Measurements from ENCODE around the gene GRIK4.

The GRIK4 gene

GRCh38 chr11:120527111-120527761 lies 15.7 kb downstream of the GRIK4 start:
- DNase-seq = peak; percentile 12

DNA sequence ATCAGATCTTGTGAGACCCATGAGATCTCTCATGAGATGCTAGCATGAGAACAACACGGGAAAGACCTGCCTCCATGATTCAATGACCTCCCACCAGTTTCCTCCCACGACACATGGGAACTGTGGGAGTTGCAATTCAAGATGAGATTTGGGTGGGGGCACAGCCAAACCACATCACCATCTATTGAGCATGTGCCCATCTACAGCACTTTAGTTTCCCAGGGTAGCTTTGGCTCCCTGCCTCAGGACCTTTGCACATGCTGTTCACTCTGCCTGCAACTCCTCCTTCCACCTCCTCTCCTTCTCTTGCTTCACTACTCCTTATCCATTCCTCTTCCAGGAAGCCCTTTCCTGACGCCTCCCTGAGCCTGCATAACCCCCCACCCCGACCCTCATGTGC lies 17.2 kb downstream of the GRIK4 start:
- no peak for DNase-seq

GRCh38 chr11:120529214-120529613 lies 17.7 kb downstream of the GRIK4 start:
- no peak for DNase-seq

GRCh38 chr11:120529911-120530310 lies 18.4 kb downstream of the GRIK4 start:
- no peak for DNase-seq

DNA sequence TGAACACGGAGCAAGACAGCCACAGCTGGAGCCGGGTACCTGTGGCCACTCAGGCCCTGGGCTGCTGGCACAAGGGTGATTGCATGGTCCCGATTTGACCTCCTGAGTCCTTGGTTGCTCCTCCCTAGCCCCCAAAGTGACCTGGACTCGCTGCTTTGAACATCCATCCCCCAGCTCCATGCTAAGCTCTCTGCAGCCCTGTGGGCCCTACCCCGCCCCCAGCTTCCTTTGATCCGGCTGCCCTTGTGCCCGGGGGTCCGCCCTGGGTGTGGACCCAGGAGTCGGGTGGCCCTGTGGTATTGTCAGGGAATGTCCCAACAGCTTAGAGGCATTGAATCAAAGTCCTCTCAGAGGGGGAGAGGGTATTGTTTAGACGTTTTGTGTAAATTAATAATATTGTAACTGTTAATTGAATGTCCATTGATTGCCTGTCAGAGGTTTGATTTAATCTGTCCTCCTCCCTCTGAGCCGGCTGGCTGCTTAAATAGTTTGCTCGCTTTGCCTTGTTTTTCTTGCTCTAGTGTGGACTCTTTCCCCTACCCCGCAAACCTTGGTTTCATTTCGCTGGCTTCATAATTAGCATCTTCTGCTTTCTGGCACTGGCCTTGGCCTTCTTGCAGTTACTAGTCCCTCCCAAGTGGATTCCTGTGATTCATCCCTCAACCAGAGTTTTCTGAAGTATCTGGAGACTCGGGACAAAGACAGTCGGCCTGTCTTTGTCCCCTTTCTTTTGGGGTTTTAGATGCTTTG lies 20.7 kb downstream of the GRIK4 start:
- no peak for DNase-seq

GRCh38 chr11:120532832-120533196 lies 21.3 kb downstream of the GRIK4 start:
- DNase-seq = no peak

DNA sequence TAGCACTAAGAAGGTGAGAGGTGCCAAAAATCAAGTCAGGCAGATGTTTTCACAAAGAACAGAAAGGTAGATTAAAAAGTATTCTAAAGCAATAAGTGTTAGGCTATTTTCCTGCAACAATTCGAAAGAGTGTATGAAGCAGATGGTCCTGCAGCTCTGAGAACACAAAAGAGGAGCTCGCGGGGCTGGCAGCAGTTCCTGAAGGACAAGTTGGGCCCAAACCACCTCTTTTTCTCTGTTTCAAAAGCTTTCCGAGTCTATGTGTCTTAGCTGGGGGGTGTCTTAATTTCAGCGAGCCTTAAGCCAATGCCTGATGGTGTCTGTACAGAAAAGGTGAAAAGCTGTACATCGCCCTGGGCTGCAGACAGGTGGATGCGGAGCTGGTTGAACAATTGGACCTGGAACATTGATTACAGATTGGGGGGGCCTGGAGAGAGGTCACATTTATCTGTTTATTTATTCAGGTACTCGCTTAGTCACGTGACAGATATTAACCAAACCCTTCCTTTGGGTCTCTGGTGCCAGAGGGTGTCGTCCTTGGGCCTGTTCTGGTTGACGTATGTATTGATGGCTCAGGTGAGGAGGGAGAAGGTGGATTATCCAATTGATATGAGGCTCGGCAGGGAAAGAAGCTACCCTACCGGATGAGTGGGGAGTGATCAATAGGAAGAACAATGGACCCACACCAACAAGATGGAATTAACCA lies 24.7 kb downstream of the GRIK4 start:
- DNase-seq = no peak

GRCh38 chr11:120536797-120537169 lies 25.2 kb downstream of the GRIK4 start:
- no peak for DNase-seq

DNA sequence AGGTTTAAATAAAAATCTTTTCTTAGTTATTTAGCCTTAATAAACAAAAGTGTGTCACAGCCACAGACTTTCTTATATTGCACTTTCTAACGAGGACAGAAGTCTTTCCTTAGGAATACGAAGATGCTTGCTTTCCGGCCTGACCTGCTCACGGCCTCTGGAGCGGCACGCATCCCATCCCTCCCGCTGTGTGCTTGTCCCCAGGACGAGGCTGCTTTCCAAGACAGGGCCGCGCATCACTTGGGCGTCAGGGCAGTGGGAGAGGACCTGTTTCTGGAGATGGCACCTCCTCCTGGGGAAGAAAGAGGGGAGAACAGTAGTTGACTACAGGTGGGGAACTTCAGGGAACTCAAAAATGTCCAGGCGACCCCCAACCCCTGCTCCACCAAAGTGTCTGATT lies 26.4 kb downstream of the GRIK4 start:
- DNase-seq = no peak

GRCh38 chr11:120538707-120539106 lies 27.2 kb downstream of the GRIK4 start:
- no peak for DNase-seq

DNA sequence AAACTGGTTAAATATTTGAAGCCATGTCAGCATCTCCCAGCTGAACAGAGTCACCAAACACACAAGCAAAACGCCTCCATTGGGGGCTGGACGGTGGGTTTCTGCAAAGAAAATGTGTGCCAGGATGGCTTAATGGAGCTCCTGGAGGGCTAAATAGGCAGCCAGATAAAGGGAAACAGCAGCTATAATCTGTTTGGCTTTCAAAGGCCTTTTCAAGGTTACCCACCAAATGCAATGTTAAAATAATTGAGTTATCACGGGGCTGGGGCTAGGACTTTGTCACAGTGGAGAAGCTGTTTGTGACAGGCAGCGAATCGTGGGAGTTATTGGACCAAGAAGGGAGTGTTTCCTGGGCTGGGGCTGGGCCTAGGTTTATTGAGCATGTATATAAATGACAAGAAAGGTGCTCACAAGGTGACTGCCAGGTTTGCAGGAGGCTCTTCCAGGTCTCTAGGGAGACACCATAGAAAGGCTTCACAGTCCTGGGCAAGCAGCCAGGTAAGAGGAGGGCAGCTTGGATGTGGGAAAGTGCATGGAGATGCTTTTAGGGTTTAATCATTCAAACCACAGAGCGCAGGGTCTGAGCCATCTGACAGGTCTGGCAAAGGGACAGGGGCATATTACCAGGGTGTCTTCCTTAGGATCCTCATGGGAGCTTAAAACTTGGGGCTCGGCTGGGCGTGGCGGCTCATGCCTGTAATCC lies 28.3 kb downstream of the GRIK4 start:
- peak; percentile 86 for DNase-seq

DNA sequence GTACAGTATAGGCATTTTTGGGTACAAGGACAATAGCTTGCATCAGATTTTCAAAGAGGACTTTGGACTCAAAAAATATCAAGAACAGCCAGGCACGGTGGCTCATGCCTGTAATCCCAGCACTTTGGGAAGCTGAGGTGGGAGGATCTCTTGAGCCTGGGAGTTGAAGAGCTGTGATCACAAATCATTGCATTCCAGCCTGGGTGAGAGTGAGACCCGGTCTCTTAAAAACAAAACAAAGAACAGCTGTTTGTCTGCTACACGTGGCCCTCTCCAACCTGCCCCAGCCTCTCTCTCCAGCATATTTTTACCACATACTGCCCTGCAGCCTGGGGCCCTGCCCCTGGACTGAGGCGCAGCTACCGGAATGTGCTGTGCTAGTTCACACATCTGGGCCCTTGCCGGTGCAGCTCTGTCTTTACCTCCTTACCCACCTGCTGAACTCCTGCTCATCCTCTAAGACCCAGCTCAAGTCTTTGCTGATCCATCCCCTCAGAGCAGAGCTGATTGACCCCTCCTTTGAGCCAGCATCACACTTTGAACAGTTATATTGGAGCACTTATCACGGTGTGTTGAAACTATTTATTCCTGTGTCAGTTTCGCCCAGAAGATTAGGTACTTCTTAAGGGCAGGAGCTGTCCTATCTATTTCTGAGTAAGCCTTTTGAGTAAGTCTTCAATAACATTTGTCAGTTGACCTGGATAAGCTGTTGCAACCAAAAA lies 29.4 kb downstream of the GRIK4 start:
- DNase-seq = no peak

- no peak for DNase-seq
Observed at GRCh38 chr11:120543521-120544215, 32.1 kb downstream of the GRIK4 start.

DNA sequence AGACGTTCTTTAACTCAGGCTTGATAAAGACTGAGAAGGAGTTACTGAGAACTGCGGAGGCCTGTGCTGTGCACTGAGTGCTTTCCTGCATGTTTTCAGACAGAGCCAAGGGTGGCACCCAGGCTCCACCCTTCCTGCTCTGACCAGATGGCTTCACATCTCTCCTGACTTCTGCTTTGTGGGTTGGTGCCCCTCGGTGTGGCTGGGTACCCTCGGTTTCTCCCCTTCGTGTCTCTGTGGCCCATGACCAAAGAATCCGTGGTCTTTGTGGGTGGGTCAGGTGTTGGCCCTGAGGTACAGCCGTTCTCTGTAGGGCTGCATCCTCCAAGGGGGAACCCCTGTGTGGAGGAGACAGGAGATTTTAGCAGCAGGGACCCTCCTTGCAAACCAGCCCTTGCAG lies 34.3 kb downstream of the GRIK4 start:
- DNase-seq = no peak

- no peak for DNase-seq
Observed at GRCh38 chr11:120546312-120547205, 35.0 kb downstream of the GRIK4 start.

- DNase-seq = no peak
Observed at GRCh38 chr11:120547316-120547715, 35.8 kb downstream of the GRIK4 start.

DNA sequence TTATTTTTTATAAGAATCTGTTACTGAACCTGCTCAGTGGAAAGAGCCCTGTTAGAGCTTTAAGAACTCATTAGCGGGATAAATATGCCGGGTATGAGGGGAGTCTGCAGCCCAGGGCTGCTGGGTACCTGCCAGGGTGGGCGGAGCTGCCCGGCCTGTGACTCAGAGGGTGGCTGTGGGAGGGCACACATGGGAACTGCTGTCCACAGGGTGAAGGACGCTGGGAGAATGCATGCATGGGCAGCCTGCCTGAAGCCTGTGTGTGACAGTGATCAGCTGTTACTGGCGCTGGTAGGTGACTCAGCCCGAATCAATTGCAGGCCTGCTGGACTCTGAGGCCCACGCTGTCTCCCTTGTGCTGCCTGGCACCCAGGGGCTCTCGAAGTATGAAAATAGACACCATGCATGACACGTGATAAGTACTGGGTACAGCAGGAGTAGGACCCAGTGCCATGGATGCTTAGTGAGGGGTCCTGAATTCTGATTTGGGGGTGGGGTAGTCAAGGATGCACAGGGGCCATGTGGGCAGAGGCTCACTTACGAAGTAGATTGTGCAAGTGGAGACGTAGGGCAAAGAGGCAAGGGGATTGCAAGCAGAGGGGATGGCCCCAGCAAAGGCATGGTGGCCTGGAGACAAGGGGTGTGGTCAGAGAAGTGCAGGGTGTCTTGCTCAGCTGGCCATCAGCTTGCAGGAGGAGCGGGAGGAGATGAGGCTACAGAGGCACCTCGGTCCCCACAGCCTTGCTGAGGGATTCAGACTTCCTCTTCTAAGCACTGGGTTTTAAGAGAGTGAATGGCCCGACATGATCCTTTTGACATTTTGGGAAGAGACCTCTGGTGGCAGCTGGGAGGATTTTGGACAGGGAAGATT lies 36.5 kb downstream of the GRIK4 start:
- DNase-seq = peak; percentile 90

DNA sequence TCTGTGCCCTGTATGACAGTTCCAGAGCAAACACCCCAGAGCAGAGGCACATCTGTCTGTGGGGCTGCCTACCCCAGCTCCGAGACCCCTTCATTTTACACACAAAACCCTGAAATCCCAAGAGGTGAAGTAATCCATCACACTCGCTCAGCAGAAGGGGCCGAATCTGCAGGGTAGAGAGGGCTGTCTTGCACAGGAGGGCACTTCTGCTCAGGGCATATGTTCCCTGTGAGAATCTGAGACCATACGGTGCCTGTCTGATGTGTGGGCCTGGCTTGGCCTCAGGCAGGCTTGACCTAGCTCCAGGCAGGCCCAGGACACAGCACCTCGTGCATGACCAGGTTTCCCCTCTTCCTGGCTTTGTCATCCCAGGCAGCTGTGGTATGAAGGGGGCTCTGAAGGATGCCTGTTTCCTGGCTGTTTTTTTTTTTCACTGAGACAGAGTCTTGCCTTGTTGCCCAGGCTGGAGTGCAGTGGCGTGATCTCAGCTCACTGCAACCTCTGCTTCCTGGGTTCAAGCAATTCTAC lies 37.2 kb downstream of the GRIK4 start:
- no peak for DNase-seq

- no peak for DNase-seq
Observed at GRCh38 chr11:120549346-120549745, 37.8 kb downstream of the GRIK4 start.

DNA sequence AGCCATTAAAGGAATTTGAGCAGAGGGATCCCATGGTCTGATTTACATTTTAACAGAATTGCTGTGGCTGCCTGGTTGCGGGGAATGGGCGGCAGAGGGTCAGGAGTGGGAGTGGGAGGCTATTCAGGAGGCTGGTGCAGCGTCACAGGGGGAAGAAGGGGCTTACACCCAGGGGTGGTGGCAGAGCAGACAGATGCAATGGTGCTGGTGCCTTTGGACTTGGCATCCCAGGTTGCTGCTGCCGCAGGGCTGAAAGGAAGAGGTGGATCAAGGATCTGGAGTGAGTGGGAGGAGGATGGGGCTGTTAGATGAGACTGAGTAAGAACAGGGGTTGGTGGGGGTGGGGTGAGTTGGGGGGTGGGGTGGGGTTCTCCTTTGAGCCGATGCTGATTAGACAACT lies 38.5 kb downstream of the GRIK4 start:
- DNase-seq = no peak
